ENCODE measurements around the gene RUNX3. TPM values are rescaled to one million over a fixed set of nuclear protein-coding genes. Genes with fewer than 3 reads are reported as not detected.

The RUNX3 gene
- total RNA-seq, 1 experiment from 2014 or later, result 22.6 TPM

DNA sequence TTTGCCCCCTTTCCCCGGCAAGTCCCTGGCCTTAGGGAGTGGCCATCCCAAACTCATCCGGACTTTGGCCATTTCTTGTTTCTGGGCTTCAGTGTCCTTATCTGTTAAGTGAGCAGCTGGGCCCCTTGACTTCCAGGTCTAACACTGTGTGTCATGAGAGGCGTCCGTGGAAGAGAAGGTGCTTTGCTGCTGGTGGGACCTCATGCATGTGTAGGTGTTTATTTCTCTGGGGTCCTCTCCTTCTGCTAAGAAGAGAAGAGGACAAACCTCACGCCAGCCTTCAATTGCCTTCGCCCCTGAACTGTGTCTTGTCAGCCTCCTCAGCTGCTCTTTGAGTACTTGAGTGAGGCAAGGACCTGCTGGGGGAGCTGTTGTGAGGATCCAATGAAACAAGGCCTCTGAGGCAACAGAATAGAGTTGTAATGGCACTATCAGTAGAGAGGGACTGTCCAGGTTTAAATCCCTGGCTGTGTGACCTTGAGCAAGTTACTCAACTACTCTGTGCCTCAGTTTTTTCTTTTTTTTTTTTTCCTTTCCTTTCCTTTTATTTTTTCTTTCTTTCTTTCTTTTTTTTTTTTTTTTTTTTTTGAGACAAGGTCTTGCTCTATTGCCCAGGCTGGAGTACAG, 72.5 kb downstream of the RUNX3 start:
- no peaks in the 10 kb centered on the region for H3K9me2 ChIP-seq (ENCODE audit: insufficient read depth)
- no TSS peak for BruUV-seq (replicated peaks)
- ChIA-PET CTCF (no interaction called here), RAD21 (ENCODE audit: low non-redundant PET in 1 of 2, low total read pairs in 2 of 2, uncharacterized antibody in 2 of 2, unreplicated experiment in 2 of 2) (no interaction called here), POLR2A (no interaction called here)
- TF ChIP-seq EZH2phosphoT487 (IDR thresholded peaks at IDR 0.05; ENCODE audit: borderline replicate concordance), result no peak
- TF ChIP-seq, protein P1, sequence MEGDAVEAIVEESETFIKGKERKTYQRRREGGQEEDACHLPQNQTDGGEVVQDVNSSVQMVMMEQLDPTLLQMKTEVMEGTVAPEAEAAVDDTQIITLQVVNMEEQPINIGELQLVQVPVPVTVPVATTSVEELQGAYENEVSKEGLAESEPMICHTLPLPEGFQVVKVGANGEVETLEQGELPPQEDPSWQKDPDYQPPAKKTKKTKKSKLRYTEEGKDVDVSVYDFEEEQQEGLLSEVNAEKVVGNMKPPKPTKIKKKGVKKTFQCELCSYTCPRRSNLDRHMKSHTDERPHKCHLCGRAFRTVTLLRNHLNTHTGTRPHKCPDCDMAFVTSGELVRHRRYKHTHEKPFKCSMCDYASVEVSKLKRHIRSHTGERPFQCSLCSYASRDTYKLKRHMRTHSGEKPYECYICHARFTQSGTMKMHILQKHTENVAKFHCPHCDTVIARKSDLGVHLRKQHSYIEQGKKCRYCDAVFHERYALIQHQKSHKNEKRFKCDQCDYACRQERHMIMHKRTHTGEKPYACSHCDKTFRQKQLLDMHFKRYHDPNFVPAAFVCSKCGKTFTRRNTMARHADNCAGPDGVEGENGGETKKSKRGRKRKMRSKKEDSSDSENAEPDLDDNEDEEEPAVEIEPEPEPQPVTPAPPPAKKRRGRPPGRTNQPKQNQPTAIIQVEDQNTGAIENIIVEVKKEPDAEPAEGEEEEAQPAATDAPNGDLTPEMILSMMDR (IDR thresholded peaks at IDR 0.05 in 2 of 3, conservative IDR thresholded peaks at IDR 0.05 in 1 of 3; ENCODE audit: borderline replicate concordance in 1 of 3, insufficient read depth in 1 of 3, low read depth in 2 of 3, low read length in 2 of 3), result 0 out of 6 replicates have a peak, but pooled peaks of 1 of the 3 experiments have one; percentile 15
- H3K4me3 ChIP-seq (replicated peaks in 1 of 2; ENCODE audit: low read depth in 1 of 2, low read length in 2 of 2), result no peak overlapping the region
- no peak overlapping the region for H3K9ac ChIP-seq (ENCODE audit: low read length)
- no peaks in the 10 kb centered on the region for H3K4me1 ChIP-seq (ENCODE audit: control insufficient read depth in 1 of 2, insufficient read depth in 2 of 2, low read length in 2 of 2)
- no peaks in the 10 kb centered on the region for H3K36me3 ChIP-seq (ENCODE audit: control insufficient read depth in 1 of 2, insufficient read depth in 2 of 2, low read length in 2 of 2)
- no peak overlapping the region for H3K27ac ChIP-seq (ENCODE audit: low read depth, low read length)
- DNase-seq (ENCODE audit: low read depth, low spot score), result no peak
- no peaks in the 10 kb centered on the region for H3K79me2 ChIP-seq (ENCODE audit: insufficient read depth, low read length)
- intact Hi-C loops (cut with micrococcal nuclease), result no loop called here
- H3K9me3 ChIP-seq (ENCODE audit: control insufficient read depth in 1 of 2, insufficient read depth in 1 of 2, low read depth in 1 of 2, low read length in 2 of 2), result no peaks in the 10 kb centered on the region
- H4K20me1 ChIP-seq (ENCODE audit: insufficient read depth), result no peaks in the 10 kb centered on the region
- no peak overlapping the region for H2AFZ ChIP-seq (ENCODE audit: low read depth, low read length, poor library complexity, severe bottlenecking)
- H3K27me3 ChIP-seq (ENCODE audit: insufficient read depth, low read length), result no peaks in the 10 kb centered on the region; the same call in 1 of the 2 replicates
- no peak overlapping the region for H3K4me2 ChIP-seq (ENCODE audit: low read length)
- peak; percentile 53; the same call in 1 of the 2 replicates for ATAC-seq

DNA sequence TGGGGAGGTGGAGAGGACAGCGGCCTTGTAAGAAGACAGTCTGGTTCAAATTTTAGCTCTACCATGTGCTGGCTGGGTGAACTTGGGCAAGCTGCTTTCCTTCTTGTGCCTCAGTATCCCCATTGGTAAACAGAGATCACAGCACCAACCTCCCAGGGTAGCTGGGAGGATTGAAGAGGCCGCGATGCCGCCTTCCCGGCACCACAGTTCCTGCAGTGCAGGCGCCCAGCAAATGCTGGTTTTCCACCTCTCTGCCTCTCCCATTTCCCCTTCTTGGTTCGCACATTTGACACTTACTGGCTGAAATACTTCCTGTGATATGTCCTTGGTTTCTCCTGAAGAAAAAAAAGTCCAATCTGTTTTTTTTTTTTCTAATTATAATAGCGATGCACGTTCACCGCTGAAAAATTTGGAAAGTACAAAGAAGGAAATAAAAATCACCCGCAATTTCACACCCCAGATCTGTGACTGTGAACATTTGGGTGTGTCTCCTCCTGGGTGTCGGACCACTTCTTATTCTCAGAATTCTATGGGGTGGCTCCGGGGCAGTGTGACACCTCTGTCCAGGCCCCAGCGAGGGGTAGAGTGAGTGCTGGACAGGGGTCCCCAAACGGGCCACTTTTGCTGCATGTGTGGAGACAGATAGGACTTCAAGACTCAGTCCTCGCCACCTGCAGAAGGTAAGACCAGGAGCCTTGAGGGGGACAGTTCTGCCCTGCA, 73.1 kb downstream of the RUNX3 start:
- ChIA-PET CTCF (no interaction called here), RAD21 (ENCODE audit: low non-redundant PET in 1 of 2, low total read pairs in 2 of 2, uncharacterized antibody in 2 of 2, unreplicated experiment in 2 of 2) (no interaction called here), POLR2A (no interaction called here)
- no peak overlapping the region for H3K9ac ChIP-seq (ENCODE audit: low read length)
- H3K9me3 ChIP-seq (ENCODE audit: control insufficient read depth in 1 of 2, insufficient read depth in 1 of 2, low read depth in 1 of 2, low read length in 2 of 2), result no peaks in the 10 kb centered on the region
- BruUV-seq (replicated peaks), result no TSS peak
- H3K36me3 ChIP-seq (ENCODE audit: control insufficient read depth in 1 of 2, insufficient read depth in 2 of 2, low read length in 2 of 2), result no peaks in the 10 kb centered on the region
- DNase-seq (ENCODE audit: low read depth, low spot score), result no peak
- H3K27ac ChIP-seq (ENCODE audit: low read depth, low read length), result no peak overlapping the region
- no peak for ATAC-seq
- H3K4me1 ChIP-seq (ENCODE audit: control insufficient read depth in 1 of 2, insufficient read depth in 2 of 2, low read length in 2 of 2), result no peaks in the 10 kb centered on the region
- no peaks in the 10 kb centered on the region; the same call in 1 of the 2 replicates for H3K27me3 ChIP-seq (ENCODE audit: insufficient read depth, low read length)
- H2AFZ ChIP-seq (ENCODE audit: low read depth, low read length, poor library complexity, severe bottlenecking), result no peak overlapping the region
- no peak overlapping the region for H3K4me3 ChIP-seq (replicated peaks in 1 of 2; ENCODE audit: low read depth in 1 of 2, low read length in 2 of 2)
- no peaks in the 10 kb centered on the region for H3K79me2 ChIP-seq (ENCODE audit: insufficient read depth, low read length)
- H3K4me2 ChIP-seq (ENCODE audit: low read length), result no peak overlapping the region
- H3K9me2 ChIP-seq (ENCODE audit: insufficient read depth), result no peaks in the 10 kb centered on the region
- no peaks in the 10 kb centered on the region for H4K20me1 ChIP-seq (ENCODE audit: insufficient read depth)
- intact Hi-C loops (cut with micrococcal nuclease), result no loop called here
- no peak for TF ChIP-seq YY1 (IDR thresholded peaks at IDR 0.05; ENCODE audit: extremely low read depth, insufficient replicate concordance, low read depth, low read length)
- TF ChIP-seq, protein P2, sequence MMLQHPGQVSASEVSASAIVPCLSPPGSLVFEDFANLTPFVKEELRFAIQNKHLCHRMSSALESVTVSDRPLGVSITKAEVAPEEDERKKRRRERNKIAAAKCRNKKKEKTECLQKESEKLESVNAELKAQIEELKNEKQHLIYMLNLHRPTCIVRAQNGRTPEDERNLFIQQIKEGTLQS (IDR thresholded peaks at IDR 0.05), result no peak
- TF ChIP-seq CBX3 (IDR thresholded peaks at IDR 0.05; ENCODE audit: low read depth), result no peak
- TF ChIP-seq, protein P3, sequence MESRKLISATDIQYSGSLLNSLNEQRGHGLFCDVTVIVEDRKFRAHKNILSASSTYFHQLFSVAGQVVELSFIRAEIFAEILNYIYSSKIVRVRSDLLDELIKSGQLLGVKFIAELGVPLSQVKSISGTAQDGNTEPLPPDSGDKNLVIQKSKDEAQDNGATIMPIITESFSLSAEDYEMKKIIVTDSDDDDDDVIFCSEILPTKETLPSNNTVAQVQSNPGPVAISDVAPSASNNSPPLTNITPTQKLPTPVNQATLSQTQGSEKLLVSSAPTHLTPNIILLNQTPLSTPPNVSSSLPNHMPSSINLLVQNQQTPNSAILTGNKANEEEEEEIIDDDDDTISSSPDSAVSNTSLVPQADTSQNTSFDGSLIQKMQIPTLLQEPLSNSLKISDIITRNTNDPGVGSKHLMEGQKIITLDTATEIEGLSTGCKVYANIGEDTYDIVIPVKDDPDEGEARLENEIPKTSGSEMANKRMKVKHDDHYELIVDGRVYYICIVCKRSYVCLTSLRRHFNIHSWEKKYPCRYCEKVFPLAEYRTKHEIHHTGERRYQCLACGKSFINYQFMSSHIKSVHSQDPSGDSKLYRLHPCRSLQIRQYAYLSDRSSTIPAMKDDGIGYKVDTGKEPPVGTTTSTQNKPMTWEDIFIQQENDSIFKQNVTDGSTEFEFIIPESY (IDR thresholded peaks at IDR 0.05; ENCODE audit: extremely low read depth, insufficient replicate concordance, low read length), result no peak
- TF ChIP-seq, protein P4, sequence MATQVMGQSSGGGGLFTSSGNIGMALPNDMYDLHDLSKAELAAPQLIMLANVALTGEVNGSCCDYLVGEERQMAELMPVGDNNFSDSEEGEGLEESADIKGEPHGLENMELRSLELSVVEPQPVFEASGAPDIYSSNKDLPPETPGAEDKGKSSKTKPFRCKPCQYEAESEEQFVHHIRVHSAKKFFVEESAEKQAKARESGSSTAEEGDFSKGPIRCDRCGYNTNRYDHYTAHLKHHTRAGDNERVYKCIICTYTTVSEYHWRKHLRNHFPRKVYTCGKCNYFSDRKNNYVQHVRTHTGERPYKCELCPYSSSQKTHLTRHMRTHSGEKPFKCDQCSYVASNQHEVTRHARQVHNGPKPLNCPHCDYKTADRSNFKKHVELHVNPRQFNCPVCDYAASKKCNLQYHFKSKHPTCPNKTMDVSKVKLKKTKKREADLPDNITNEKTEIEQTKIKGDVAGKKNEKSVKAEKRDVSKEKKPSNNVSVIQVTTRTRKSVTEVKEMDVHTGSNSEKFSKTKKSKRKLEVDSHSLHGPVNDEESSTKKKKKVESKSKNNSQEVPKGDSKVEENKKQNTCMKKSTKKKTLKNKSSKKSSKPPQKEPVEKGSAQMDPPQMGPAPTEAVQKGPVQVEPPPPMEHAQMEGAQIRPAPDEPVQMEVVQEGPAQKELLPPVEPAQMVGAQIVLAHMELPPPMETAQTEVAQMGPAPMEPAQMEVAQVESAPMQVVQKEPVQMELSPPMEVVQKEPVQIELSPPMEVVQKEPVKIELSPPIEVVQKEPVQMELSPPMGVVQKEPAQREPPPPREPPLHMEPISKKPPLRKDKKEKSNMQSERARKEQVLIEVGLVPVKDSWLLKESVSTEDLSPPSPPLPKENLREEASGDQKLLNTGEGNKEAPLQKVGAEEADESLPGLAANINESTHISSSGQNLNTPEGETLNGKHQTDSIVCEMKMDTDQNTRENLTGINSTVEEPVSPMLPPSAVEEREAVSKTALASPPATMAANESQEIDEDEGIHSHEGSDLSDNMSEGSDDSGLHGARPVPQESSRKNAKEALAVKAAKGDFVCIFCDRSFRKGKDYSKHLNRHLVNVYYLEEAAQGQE (IDR thresholded peaks at IDR 0.05; ENCODE audit: low read depth), result no peak
- no peak for TF ChIP-seq SRF (IDR thresholded peaks at IDR 0.05; ENCODE audit: low read depth)
- TF ChIP-seq SP1 (IDR thresholded peaks at IDR 0.05; ENCODE audit: low read depth), result no peak
